ENCODE measurements around the gene C10orf95. TPM values are rescaled to one million over a fixed set of nuclear protein-coding genes. Genes with fewer than 3 reads are reported as not detected.

Gene C10orf95
- total RNA-seq, 4 donors from 2014 or later: not detected

DNA sequence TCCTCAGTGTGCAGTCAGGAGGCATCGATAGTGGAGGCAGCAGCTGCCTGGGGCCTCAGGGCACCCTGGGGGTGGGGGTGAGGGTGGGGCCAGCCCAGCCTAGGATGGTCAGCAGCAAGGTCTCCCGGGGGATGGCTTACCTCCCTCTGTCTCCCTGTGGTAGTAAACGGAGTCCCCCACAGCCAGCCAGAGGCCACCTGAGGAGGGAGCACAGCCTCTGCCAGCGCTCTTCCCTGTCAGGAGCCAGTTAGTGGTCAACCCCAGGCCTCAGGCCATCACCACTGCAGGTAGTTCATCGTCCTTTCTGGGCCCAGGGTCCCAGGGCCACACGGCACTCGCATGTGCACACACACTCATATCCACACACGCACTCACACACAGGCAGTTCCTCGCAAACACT, 29.1 kb upstream of the C10orf95 start:
- H3K9me3 ChIP-seq: no peaks in the 10 kb centered on the region
- H3K27me3 ChIP-seq: no peaks in the 10 kb centered on the region
- WGBS, 2 donors (ENCODE audit: low coverage in 1 of 2): no CpG with 5 or more reads among the region's 9 CpGs
- TF ChIP-seq, protein P1, sequence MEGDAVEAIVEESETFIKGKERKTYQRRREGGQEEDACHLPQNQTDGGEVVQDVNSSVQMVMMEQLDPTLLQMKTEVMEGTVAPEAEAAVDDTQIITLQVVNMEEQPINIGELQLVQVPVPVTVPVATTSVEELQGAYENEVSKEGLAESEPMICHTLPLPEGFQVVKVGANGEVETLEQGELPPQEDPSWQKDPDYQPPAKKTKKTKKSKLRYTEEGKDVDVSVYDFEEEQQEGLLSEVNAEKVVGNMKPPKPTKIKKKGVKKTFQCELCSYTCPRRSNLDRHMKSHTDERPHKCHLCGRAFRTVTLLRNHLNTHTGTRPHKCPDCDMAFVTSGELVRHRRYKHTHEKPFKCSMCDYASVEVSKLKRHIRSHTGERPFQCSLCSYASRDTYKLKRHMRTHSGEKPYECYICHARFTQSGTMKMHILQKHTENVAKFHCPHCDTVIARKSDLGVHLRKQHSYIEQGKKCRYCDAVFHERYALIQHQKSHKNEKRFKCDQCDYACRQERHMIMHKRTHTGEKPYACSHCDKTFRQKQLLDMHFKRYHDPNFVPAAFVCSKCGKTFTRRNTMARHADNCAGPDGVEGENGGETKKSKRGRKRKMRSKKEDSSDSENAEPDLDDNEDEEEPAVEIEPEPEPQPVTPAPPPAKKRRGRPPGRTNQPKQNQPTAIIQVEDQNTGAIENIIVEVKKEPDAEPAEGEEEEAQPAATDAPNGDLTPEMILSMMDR (IDR thresholded peaks at IDR 0.05): no peak
- TF ChIP-seq POLR2AphosphoS5 (IDR thresholded peaks at IDR 0.05) (no peak), EP300 (IDR thresholded peaks at IDR 0.05) (no peak), POLR2A (IDR thresholded peaks at IDR 0.05) (no peak)
- ATAC-seq: no peak
- no peak overlapping the region for H3K27ac ChIP-seq
- peaks cover 0 to 8% (median 0%) of the 10 kb centered on the region in 3 donors for H3K4me1 ChIP-seq
- H3K36me3 ChIP-seq: peaks cover 0 to 71% of the 10 kb centered on the region in 2 donors
- H3K4me3 ChIP-seq: no peak overlapping the region

DNA sequence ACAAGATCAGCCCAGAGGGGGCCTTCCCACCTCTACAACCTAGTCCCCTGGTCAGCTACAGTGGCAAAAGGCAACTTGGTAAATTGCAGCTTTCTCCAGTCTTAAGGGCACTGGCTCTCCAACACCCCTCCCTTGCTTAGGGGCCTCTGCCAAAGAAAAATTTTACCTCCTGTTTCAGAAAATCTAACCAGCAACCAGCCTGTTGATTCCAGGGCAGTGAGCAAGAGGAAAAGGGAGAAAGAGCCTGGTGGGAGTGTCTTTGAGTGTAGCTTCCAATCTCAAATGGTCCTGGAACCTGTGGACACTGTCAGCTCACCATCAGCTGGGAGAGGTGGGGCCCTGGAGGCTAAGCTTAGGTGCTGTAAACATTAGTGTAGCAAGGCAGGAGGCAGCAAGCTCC, 28.3 kb upstream of the C10orf95 start:
- Histone ChIP-seq H3K27me3 (no peaks in the 10 kb centered on the region), H3K4me1 (peaks cover 0 to 8% (median 0%) of the 10 kb centered on the region in 3 donors), H3K4me3 (no peak overlapping the region), H3K27ac (peak overlapping the region in 3 of 4 donors; percentile 9 to 45 (median 43)), H3K36me3 (peaks cover 0 to 63% of the 10 kb centered on the region in 2 donors), H3K9me3 (no peaks in the 10 kb centered on the region)
- TF ChIP-seq POLR2A (IDR thresholded peaks at IDR 0.05): no peak
- TF ChIP-seq, protein P1 (IDR thresholded peaks at IDR 0.05): no peak
- TF ChIP-seq EP300 (IDR thresholded peaks at IDR 0.05): no peak
- no peak for TF ChIP-seq POLR2AphosphoS5 (IDR thresholded peaks at IDR 0.05)
- no peak for ATAC-seq

DNA sequence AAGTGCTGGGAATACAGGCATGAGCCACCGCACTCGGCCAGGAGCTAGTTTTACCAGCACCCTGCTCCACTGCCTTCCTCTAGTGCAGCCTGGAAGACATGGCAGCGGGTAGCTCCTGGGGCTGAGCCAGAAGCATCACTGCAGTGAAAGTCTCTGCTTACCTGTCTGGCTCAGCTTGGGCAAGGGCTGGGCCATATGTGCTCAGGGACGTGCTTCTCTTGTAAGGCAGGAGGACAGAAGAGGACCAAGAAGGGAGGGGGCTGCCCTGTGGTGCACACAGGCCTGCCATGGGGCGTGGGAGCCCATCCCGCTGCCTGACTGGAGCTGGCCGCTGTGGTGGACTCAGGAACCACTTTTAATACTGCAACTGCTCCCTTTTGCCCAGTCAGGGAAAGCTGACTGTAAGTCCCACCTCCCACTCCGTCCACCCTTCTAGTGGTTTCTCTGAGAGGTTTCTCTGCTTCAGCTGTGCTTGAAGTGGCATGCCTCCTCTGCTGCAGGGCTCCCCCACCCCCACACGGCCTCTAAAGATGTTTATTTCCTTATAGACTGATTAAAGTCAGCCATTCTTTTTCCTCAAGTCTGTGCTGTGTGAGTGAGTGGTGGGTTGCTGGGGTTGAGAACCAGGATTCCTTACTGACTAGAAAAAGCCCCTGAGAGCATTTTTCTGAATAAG, 25.3 kb upstream of the C10orf95 start:
- Histone ChIP-seq H3K9me3 (no peaks in the 10 kb centered on the region), H3K27ac (peak overlapping the region in 2 of 4 donors; percentile 39 to 41), H3K4me1 (peaks cover 0 to 8% (median 0%) of the 10 kb centered on the region in 3 donors), H3K36me3 (peaks cover 0 to 41% of the 10 kb centered on the region in 2 donors), H3K4me3 (no peak overlapping the region), H3K27me3 (no peaks in the 10 kb centered on the region)
- no peak for ATAC-seq
- 55 to 68% methylated on average over 2 to 8 of the region's 9 CpGs for WGBS, 2 donors (ENCODE audit: low coverage in 1 of 2)
- TF ChIP-seq EP300 (IDR thresholded peaks at IDR 0.05): no peak

DNA sequence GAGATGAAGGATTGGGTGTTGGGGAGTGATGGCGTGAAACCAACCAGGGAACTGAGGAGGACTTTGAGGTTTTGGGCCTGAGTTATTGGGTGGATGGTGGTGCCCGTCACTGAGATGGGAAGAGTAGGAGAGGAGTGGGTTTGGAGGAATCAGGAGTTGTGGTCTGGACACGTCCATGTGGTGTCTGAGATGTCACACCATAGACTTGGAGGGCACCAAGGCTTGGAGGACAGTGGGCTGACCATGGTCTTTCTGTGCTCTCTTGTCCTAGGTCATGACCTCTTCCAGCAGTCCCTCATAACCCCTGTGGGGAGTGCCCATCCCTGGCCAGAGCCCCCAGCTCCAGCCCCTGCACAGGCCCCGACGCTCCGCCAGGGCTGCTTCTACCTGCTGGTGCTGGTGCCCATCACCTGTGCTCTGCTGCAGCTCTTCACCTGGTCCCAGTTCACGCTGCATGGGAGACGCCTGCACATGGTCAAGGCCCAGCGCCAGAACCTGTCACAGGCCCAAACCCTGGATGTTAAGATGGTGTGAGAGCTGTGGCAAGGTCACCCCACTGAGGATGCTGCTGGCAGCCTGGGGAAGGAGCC, 24.2 kb upstream of the C10orf95 start:
- Histone ChIP-seq H3K9me3 (no peaks in the 10 kb centered on the region), H3K27ac (no peak overlapping the region), H3K4me3 (no peak overlapping the region), H3K36me3 (peaks cover 0 to 37% of the 10 kb centered on the region in 2 donors), H3K4me1 (peaks cover 0 to 8% (median 0%) of the 10 kb centered on the region in 3 donors), H3K27me3 (no peaks in the 10 kb centered on the region)
- no peak for ATAC-seq
- TF ChIP-seq POLR2AphosphoS5 (IDR thresholded peaks at IDR 0.05) (no peak), POLR2A (IDR thresholded peaks at IDR 0.05) (no peak), EP300 (IDR thresholded peaks at IDR 0.05) (no peak)
- TF ChIP-seq, protein P1 (IDR thresholded peaks at IDR 0.05): no peak
- 78 to 93% methylated on average over 2 to 8 of the region's 9 CpGs for WGBS, 2 donors (ENCODE audit: low coverage in 1 of 2)

DNA sequence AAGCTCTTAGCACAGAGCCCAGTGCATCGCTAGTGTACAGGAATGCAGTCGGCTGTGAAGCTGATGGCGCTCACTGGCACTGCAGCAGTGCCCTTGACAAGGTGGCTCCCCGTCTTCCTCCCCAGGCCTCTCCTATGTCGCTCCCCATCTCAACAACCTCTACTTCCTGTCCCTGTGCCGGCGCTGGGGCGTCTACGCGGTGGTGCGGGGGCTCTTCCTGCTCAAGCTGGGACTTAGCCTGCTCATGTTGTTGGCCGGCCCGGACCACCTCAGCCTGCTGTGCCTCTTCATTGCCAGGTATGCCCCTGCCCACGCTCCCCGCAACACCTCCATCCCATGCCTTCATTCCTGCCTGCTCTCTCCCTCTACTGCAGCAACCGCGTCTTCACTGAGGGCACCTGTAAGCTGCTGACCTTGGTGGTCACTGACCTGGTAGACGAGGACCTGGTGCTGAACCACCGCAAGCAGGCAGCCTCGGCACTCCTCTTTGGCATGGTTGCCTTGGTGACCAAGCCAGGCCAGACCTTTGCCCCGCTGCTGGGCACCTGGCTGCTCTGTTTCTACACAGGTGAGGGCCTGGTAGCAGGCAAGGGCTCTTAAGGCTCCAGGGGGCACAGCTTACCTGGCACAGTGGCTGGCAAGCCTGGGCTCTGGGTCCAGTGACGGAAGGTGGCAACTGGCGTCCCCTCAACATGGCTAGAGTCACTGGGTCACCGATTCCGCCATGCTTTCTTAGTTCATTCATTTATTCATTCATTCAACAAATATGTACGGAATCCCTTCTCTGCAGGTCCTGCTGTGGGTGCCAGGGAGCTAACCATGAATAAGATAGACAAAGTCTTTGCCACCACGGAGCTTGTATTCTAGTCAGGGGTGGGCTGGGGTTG, 22.3 kb upstream of the C10orf95 start:
- ATAC-seq: no peak
- Histone ChIP-seq H3K36me3 (peaks cover 0 to 30% of the 10 kb centered on the region in 2 donors), H3K4me1 (peaks cover 0 to 6% (median 0%) of the 10 kb centered on the region in 3 donors), H3K27me3 (no peaks in the 10 kb centered on the region), H3K9me3 (no peaks in the 10 kb centered on the region), H3K4me3 (no peak overlapping the region), H3K27ac (no peak overlapping the region)
- WGBS, 2 donors (ENCODE audit: low coverage in 1 of 2): 80 to 100% methylated on average over 2 to 3 of the region's 27 CpGs
- no peak for TF ChIP-seq POLR2AphosphoS5 (IDR thresholded peaks at IDR 0.05)
- TF ChIP-seq POLR2A (IDR thresholded peaks at IDR 0.05): no peak
- TF ChIP-seq EP300 (IDR thresholded peaks at IDR 0.05): no peak

Data from gastroesophageal sphincter (tissue), 4 donors.